Activated T-helper 1 cell treated with anti-CD3 and anti-CD28 coated beads, Interleukin-12 subunit alpha, Interleukin-12 subunit beta, Interleukin-2, Interleukin-4 antibody, amounts not matched to agents 30 ng/mL and 10 ng/mL and 1 ng/mL, durations not matched to agents 14 hours and 24 hours and 36 hours (primary cell): Measurements from ENCODE around the gene CD9. TPM values are rescaled to one million over a fixed set of nuclear protein-coding genes. Genes with fewer than 3 reads are reported as not detected.
"Not testable (repeated sequence)": the region's sequence is repeated elsewhere in the genome, so short reads cannot be mapped to it uniquely, and the experiment has no call there.

Experiments
- DNase-seq: peaks from one replicate; pipeline ENCODE4 v3.0.0; 2021; ENCODE audit warnings: low spot score
- H3K27ac Mint-ChIP-seq: one replicate; pipeline ENCODE4 v1.8.0; 2021; ENCODE audit warnings: mild to moderate bottlenecking, mixed read lengths
- H3K27me3 Mint-ChIP-seq: one replicate; pipeline ENCODE4 v1.8.0; 2022; ENCODE audit warnings: mild to moderate bottlenecking, moderate library complexity, mixed read lengths; ENCODE audit not compliant: insufficient read depth
- H3K36me3 Mint-ChIP-seq: one replicate; pipeline ENCODE4 v1.8.0; 2021; ENCODE audit warnings: low read depth, mixed read lengths
- H3K4me1 Mint-ChIP-seq: one replicate; pipeline ENCODE4 v1.8.0; 2021; ENCODE audit warnings: low read depth, mixed read lengths
- H3K4me3 Mint-ChIP-seq: one replicate; pipeline ENCODE4 v1.8.0; 2021; ENCODE audit warnings: mild to moderate bottlenecking, moderate library complexity, mixed read lengths
- H3K9me3 Mint-ChIP-seq: one replicate; pipeline ENCODE4 v1.8.0; 2021; ENCODE audit warnings: mixed read lengths
- intact Hi-C: fragments of 100-400 bp; cut with micrococcal nuclease; formaldehyde crosslinking; loops from one replicate; pipeline ENCODE4 v1.15.1; 2024
- total RNA-seq: library from RNA; stranded (reverse); gene quantifications from 2 replicates; pipeline ENCODE4 v1.2.3, GENCODE V29; 2022

Gene CD9
- total RNA-seq, 1 donor from 2014 or later: 50.9 TPM

DNA sequence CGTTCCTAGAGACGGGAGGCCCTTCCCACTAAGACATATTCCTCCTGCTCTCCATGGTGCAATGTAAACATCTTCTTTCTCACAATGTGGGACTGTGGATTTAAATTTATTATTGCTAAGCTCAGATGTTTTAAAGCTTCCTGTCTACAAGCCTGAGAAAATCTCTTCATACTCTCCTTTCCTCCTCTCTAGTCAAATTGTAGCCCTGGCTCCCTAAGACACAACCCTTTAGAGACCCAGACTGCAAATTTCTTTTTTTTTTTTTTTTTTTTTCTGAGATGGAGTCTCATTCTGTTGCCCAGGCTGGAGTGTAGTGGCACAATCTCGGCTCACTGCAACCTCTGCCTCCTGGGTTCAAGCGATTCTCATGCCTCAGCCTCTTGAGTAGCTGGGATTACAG is 9.2 kb downstream of the CD9 start:
- intact Hi-C loops, H3K36me3 Mint-ChIP-seq, H3K27ac Mint-ChIP-seq, H3K9me3 Mint-ChIP-seq, H3K4me3 Mint-ChIP-seq, DNase-seq, H3K27me3 Mint-ChIP-seq: not testable (repeated sequence)
- peaks cover 17% of the 10 kb centered on the region for H3K4me1 Mint-ChIP-seq

DNA sequence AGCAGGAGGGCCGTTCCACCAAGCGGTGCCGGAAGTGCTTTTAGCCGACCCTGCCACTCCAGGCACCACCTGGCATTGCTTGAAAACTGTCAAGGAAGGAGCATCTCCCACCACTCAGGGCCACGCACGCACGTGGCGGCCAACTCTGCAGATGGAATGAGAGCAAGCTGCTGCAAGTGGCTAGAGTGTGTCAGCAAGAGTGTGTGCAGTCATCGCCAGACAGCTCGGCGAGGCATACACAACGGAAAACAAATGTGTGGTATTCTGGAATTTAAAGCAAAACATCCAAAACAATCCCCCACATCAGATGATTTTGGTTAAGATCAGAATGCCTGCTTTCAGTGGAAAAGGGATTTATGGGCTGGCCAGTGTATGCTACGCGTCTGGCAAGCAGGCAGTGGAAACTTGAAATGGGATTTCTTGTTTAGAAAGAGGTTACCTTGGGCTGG is 11.2 kb downstream of the CD9 start:
- intact Hi-C loops: no loop called here
- Mint-ChIP-seq H3K36me3 (peaks cover 3% of the 10 kb centered on the region), H3K27ac (no peak overlapping the region), H3K4me3 (no peak overlapping the region), H3K4me1 (peaks cover 23% of the 10 kb centered on the region), H3K27me3 (peaks cover 4% of the 10 kb centered on the region), H3K9me3 (no peaks in the 10 kb centered on the region)
- DNase-seq: no peak

DNA sequence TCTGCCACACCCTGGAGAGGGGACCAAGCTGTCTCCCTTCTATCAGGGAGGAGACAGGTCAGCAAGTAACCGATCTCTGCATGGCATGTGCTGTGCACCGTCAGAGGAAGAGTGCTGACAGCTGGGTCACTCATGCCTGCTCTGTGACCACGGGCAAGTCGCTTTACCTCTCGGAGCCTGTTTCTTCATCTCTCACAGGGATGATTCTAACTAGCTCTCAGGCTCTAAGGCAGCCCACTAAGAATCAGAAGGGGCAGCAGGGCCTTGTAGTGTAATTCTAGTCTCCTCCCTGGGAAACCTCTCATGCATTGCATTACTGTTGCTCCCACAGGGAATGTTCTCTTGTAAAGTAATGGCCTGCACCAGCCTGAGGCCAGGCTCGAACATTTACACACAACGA is 11.9 kb downstream of the CD9 start:
- no peak for DNase-seq
- Mint-ChIP-seq H3K27ac (no peak overlapping the region), H3K27me3 (peaks cover 4% of the 10 kb centered on the region), H3K4me1 (peaks cover 29% of the 10 kb centered on the region), H3K4me3 (no peak overlapping the region), H3K9me3 (no peaks in the 10 kb centered on the region), H3K36me3 (peaks cover 3% of the 10 kb centered on the region)
- intact Hi-C loops: no loop called here

DNA sequence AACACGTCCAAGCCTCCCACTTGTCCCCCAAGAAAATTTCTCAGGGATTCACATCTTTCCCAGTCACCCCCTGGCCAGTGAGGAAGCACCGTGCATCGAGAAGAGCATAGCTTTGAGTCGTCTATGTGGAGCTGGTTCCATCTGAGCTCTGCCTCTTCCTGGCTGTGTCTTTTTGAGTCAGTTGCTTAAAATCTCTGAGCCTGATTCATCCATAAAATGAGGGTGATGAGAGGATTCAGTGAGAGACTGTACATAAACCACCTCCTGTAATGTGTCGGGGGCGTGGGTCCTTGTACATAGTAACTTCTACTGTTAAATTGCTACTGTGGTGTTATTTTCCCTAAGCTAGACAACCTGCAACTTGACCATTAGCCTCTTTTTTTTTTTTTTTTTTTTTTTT is 13.8 kb downstream of the CD9 start:
- peak overlapping the region; percentile 58 for H3K27ac Mint-ChIP-seq
- intact Hi-C loops: loop anchor here (2.0 kb wide), 1 partner anchor 13 kb away; the partner anchor contains the start of gene CD9

DNA sequence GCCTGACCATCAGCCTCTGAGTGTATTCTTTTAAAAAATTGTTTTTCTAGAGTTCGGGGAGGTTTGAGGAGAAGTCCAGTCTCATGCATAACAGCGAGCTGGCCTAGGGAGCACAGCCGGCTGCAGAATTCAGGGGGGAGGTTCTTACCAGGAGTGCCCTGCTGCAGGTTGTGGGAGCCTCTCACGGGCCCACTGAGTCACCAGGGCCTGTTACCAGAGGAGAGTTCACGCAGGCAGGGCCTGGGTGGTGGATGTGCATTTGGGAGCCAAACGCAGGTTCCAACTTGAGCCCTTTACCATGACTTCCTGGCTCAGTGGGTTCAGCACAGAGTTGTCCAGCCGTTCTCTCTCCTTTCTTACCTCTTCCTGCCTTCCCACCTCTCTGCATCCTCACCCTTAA is 14.4 kb downstream of the CD9 start:
- peaks cover 48% of the 10 kb centered on the region for H3K4me1 Mint-ChIP-seq

More for the DNA sequence above, 13.8 kb downstream of the CD9 start:
- Mint-ChIP-seq H3K36me3 (peaks cover 3% of the 10 kb centered on the region), H3K9me3 (no peaks in the 10 kb centered on the region), H3K4me1 (peaks cover 47% of the 10 kb centered on the region), H3K4me3 (no peak overlapping the region), H3K27me3 (peaks cover 4% of the 10 kb centered on the region)
- no peak for DNase-seq

DNA sequence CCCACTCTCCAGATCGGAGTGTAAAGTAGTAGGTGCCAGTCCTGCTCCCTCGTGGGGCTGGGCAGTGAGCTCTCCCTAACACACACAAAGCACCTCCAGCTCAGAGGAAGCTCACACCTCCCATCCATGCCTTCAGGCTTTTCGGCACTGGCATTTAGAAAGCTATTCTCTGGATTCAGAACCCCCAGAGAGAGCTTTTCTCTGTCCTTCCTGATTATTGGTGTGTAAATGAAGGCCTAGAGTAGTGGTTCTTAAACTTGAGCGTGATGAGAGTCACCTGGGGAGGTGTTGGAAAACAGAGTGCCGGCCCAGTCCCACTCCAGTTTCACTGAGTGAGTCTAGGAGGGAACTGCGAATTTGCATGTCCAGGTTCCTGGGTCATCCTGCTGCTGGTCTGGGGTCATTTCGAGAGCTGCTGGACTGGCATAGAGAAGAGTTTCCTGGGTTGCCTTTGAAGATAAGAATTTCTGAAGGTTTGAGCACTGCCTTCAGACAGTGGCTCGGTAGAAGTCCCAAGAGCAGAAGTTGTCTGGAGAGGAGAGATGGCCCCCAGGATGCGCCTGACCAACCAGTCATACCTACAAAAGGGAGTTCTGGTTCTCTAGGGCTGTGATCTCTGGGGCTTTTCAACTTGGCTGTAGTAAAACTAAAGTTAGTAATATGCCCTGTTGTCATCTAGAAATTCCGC is 15.1 kb downstream of the CD9 start:
- intact Hi-C loops: loop anchor here (2.0 kb wide), 1 partner anchor 14 kb away; the partner anchor contains the start of gene CD9
- DNase-seq: no peak
- H3K27me3 Mint-ChIP-seq: peaks cover 4% of the 10 kb centered on the region
- peaks cover 55% of the 10 kb centered on the region for H3K4me1 Mint-ChIP-seq
- H3K36me3 Mint-ChIP-seq: peaks cover 1% of the 10 kb centered on the region
- no peaks in the 10 kb centered on the region for H3K9me3 Mint-ChIP-seq
- H3K27ac Mint-ChIP-seq: peak overlapping the region; percentile 86
- no peak overlapping the region for H3K4me3 Mint-ChIP-seq

More for the DNA sequence above, 14.4 kb downstream of the CD9 start:
- no peak for DNase-seq
- Mint-ChIP-seq H3K27me3 (peaks cover 4% of the 10 kb centered on the region), H3K4me3 (no peak overlapping the region), H3K9me3 (no peaks in the 10 kb centered on the region), H3K27ac (no peak overlapping the region), H3K36me3 (peaks cover 1% of the 10 kb centered on the region)
- intact Hi-C loops: loop anchor here (2.0 kb wide), 1 partner anchor 14 kb away; the partner anchor contains the start of gene CD9

DNA sequence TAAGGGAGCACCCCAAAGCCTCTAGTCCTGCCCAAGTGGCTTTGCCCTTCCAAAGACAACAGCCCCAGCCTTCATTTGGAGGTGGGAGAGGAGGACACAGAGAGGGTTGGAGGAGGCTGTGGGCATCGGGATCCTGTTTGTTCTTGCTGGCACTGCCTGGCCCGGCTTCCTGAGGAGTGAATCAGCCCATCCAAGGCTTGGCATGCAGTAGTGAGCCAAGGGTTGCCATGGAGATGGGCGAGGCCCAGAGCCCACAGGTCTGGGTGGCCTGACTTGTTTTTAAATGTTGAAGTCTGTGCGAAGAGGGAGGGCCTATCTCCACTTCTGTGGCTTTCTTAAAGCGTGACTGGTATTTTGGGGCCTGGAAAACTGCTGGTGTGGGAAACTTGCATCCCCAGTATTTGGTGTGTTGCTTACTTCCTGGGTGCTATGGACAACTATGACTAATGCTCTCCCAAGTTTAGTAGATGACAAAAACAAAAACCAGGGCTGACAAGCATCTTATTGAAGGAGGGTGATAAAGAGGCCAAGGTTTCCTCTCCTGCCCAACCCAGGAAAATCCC is 15.8 kb downstream of the CD9 start:
- Mint-ChIP-seq H3K36me3 (peaks cover 1% of the 10 kb centered on the region), H3K27ac (peak overlapping the region; percentile 86), H3K9me3 (no peaks in the 10 kb centered on the region), H3K4me1 (peaks cover 57% of the 10 kb centered on the region), H3K27me3 (peaks cover 4% of the 10 kb centered on the region), H3K4me3 (peak overlapping the region; percentile 0)
- no peak for DNase-seq
- intact Hi-C loops: loop anchor here (1.0 to 2.0 kb wide), 3 partner anchors 15 to 51 kb away; partner anchors contain the start of gene CD9

DNA sequence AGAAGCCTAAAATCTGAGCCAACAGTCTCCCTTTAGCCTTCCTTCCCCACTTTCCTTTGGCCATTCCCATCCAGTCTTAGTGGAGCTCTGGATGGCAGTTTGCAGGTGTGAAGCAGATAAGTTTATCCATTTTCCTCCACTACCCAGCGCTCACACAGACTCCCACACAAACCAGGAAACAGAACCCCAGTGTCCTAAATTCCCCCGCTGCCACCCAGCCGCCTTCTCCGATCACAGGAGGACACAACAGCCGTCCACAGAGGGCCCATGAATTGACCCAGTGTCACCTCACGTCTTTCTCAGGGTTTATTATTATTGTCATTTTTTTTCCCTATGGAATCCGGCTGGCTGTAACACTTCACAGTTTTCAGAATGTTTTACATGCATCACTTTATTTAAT is 16.4 kb downstream of the CD9 start:
- no peaks in the 10 kb centered on the region for H3K9me3 Mint-ChIP-seq
- H3K4me1 Mint-ChIP-seq: peaks cover 57% of the 10 kb centered on the region
- intact Hi-C loops: loop anchor here (1.0 kb wide), 2 partner anchors 20 to 51 kb away; no protein-coding TSS in a partner anchor
- H3K36me3 Mint-ChIP-seq: peaks cover 1% of the 10 kb centered on the region
- H3K4me3 Mint-ChIP-seq: peak overlapping the region; percentile 0
- H3K27ac Mint-ChIP-seq: peak overlapping the region; percentile 86
- H3K27me3 Mint-ChIP-seq: no peaks in the 10 kb centered on the region
- DNase-seq: no peak

DNA sequence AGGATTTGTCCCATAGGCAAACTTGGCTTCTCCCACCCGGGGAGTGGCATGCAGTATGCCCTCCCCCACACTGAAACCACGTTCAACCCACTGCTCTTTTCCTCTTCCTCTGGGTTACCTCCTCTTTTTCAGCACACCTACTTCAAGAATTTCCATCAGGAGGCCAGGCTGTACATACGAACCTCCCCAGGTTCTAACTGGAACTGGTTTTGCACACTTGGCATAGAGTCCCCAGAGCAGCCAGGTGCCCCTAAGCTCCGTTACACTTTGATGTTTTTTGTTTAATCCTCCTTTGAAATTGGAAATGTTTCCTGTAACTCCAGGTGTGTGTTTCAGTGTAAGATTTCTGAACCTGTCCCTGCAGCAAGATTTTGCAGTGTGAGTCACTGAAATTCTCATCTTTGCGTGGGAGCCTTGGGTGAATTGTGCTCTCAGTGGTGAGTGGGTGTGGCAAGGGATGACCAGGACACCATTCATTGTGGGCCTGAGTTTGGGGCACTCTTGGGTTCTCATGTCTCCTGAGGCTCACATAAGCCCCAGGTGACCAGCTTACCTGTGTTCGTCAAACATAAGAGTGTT is 18.2 kb downstream of the CD9 start:
- DNase-seq: no peak
- peaks cover 51% of the 10 kb centered on the region for H3K4me1 Mint-ChIP-seq
- peak overlapping the region; percentile 43 for H3K4me3 Mint-ChIP-seq
- H3K27ac Mint-ChIP-seq: peak overlapping the region; percentile 59
- no peaks in the 10 kb centered on the region for H3K9me3 Mint-ChIP-seq
- intact Hi-C loops: loop anchor here (1.0 kb wide), 1 partner anchor 13 kb away; no protein-coding TSS in a partner anchor
- H3K36me3 Mint-ChIP-seq: peaks cover 1% of the 10 kb centered on the region
- H3K27me3 Mint-ChIP-seq: no peaks in the 10 kb centered on the region

DNA sequence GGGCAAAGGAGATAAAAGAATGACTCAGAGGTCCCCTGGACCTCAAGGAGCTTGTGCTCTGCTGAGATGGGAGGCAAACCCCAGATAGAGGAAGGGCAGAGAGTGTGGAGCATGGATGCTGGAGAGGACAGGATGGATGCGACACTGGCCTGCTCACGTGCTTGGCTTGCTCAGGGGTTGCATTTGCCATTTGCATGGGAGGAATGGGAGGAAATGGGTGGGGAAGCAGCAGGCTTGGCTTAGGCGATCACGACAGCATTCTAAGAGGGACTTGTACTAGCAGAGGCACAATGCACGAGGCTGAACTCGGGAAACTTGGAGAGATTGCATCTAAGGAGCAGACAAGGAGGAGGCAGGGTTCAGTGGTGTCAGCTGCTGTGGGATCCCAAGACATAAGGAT is 19.8 kb downstream of the CD9 start:
- Mint-ChIP-seq H3K27me3 (no peaks in the 10 kb centered on the region), H3K9me3 (no peaks in the 10 kb centered on the region), H3K36me3 (no peaks in the 10 kb centered on the region), H3K4me1 (peaks cover 48% of the 10 kb centered on the region), H3K27ac (no peak overlapping the region), H3K4me3 (no peak overlapping the region)
- intact Hi-C loops: no loop called here
- DNase-seq: no peak

DNA sequence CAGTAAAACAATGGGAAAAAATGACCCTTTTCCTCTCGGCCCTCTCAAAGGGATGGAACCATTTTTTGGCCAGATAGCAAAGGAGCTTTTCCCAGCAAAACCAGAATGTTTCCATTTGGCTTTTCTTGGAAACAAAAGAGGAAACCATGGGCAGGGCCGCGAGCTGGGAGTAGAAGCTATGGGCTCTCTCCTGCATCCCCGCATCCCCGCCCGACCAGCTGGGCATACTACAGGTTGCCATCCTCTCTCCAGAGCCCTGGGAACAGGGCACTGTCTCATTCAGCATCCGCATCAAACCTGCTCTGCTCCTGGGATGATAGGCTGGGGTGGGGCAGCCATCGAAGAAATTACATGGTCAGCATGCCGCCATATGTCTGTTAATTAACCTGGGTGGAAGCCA is 20.9 kb downstream of the CD9 start:
- Mint-ChIP-seq H3K27me3 (no peaks in the 10 kb centered on the region), H3K4me3 (no peak overlapping the region), H3K9me3 (no peaks in the 10 kb centered on the region), H3K36me3 (no peaks in the 10 kb centered on the region), H3K4me1 (peaks cover 37% of the 10 kb centered on the region), H3K27ac (no peak overlapping the region)
- intact Hi-C loops: no loop called here
- DNase-seq: no peak

DNA sequence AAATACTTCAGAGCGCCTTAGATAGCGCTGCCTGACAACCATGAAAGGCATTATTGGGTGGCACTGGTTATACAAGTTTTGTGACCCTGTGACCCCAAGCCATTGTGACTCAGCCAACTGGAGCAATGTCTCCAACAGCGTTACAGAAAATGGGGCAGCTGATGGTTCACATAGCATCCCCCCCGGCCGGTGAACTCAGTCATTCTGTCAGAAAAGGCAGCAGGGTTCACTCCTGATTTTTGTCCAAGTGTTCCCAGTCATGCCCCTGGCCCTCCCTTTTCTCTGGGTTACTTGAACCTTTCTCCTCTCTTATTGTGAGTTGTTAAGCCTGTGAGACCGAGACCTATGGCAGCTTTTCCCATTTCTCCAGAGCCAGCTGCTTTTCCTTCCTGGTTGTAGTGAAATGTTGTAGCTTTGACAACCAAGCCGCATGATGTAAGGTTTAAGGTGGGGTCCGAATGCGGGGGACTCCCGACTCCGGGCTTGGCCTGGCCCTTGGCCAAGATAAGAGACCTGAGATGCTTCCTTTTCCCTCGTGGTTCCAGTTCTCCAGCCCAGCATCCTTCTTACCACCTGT is 22.0 kb downstream of the CD9 start:
- no peak for DNase-seq
- no peaks in the 10 kb centered on the region for H3K27me3 Mint-ChIP-seq
- peaks cover 26% of the 10 kb centered on the region for H3K4me1 Mint-ChIP-seq
- H3K9me3 Mint-ChIP-seq: no peaks in the 10 kb centered on the region
- no peak overlapping the region for H3K4me3 Mint-ChIP-seq
- intact Hi-C loops: no loop called here
- H3K27ac Mint-ChIP-seq: no peak overlapping the region
- H3K36me3 Mint-ChIP-seq: no peaks in the 10 kb centered on the region

DNA sequence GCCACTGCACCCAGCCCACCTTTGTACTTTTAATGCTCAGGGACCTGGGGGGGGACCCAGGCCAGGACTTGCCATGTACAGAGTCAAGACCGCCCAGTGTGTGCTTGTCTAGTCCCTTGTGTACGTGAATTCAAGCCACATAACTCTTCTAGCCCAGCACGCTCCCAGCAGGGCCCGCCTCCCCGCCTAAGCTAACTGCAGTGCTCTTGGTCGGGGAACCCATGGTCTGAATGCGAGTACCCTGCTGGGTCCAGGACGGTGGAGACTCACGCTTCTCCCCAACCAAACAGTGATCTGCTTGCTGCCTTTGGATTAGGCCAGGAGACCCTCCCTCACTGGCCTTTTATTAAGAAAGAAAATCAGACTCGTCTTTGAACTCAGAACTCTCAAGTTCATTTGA is 23.3 kb downstream of the CD9 start:
- intact Hi-C loops: no loop called here
- Mint-ChIP-seq H3K27ac (no peak overlapping the region), H3K4me3 (no peak overlapping the region), H3K9me3 (no peaks in the 10 kb centered on the region), H3K4me1 (peaks cover 13% of the 10 kb centered on the region), H3K36me3 (no peaks in the 10 kb centered on the region), H3K27me3 (no peaks in the 10 kb centered on the region)
- no peak for DNase-seq
